ENCODE data around the gene SPATA9.
"Not testable (repeated sequence)": the region's sequence is repeated elsewhere in the genome, so short reads cannot be mapped to it uniquely, and the experiment has no call there.

The SPATA9 gene

DNA sequence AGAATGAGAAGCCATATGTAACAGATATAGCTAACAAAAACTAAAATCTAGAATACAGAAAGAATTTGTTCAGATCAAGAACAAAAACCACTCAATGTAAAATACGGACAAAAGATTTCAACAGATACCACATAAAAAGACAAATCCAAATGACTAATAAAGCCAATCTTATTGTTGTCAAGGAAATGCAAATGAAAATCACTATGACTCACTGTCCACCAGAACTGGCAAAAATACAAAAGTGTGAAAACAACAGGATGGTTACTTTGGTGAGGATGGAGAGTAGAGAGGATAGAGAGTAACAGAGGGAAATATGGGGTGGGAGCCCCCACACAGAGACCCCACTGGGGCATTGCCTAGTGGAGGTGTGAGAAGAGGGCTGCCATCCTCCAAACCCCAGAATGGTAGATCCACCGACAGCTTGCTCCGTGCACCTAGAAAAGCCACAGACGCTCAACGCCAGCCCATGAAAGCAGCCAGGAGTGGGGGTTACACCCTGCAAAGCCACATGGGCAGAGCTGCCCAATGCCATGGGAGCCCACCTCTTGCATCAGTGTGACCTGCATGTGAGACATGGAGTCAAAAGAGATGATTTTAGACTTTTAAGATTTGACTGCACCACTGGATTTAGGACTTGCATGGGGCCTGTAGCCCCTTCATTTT is 33.1 kb upstream of the SPATA9 start:
- DNase-seq: no peak

DNA sequence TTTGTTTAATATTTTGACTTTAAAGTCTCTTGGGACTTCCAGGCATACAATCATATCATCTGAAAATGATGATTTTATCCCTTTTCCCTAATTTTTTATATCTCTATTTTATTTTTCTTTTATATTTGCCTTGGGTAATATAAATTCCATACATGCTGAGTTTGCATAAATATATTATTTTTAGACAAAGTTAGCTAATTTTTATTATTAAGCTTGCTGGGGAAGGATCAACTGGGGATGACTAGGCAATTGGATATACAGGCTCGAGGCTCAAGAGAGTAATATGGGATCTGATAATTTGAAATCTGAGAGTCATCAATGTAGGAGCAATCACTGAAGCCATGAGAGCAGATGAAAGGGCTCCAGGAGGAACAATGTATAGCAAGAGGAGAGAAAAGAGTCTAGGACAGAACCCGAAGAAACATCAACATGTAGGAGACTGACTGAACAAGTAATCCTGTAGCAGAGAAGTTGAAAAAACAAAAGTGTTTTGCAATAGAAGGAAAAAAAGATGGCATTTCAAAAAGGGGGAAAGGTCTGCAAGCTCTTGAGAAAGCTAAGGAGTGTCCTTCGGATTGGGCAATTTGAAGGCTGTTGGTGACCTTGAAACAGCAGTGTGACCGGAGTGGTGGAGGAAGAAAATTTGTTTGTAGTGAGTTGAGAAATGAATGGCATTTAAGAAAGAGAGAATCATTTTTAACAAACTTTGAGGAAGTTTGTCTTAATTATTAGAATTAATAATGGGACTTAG is 31.3 kb upstream of the SPATA9 start:
- no peak for DNase-seq

- not testable (repeated sequence) for DNase-seq
Observed at GRCh38 chr5:95713246-95713645, 30.5 kb upstream of the SPATA9 start.

- peak; percentile 49 for DNase-seq
Observed at GRCh38 chr5:95712347-95712958, 29.7 kb upstream of the SPATA9 start.

DNA sequence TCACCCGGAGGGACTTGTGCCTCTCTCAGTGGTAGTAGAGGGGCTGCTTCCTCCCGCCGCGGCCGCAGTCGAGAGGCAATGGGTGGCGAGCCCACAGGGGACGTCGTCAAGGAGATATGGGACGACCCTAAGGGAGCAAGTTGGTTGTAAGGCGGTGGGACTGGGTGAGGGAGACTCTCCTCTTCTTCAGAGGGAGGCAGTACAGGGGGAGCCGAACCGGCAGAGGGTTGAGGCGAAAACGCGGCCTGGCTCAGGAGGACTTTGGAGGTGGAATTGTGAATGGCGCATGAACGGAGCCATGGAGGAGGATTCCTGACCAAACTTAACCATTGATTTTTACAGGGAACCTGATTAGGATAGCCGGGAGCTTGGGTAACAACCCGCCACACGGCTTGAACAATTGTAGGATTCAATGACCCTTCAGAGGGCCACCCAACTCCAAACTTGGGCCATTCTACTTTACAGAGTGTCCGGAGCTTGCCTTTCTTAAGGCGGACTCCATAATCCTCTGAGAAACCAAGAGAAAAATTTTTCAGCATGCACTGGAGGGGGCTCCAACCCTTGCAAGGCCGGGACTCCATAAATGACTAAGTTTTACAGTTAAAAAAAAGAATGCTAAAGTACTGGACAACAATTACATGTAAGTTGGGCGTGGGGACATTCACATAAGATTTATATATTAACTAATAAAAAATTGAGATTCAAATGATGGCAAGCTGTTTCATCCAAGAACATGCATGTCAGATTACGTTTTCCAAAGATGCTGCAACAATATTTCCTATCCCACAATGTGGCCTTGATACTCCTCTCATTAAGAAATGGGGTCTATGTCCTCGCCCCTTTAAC is 28.9 kb upstream of the SPATA9 start:
- no peak for DNase-seq

GRCh38 chr5:95710651-95711500 is 28.1 kb upstream of the SPATA9 start:
- not testable (repeated sequence) for DNase-seq

DNA sequence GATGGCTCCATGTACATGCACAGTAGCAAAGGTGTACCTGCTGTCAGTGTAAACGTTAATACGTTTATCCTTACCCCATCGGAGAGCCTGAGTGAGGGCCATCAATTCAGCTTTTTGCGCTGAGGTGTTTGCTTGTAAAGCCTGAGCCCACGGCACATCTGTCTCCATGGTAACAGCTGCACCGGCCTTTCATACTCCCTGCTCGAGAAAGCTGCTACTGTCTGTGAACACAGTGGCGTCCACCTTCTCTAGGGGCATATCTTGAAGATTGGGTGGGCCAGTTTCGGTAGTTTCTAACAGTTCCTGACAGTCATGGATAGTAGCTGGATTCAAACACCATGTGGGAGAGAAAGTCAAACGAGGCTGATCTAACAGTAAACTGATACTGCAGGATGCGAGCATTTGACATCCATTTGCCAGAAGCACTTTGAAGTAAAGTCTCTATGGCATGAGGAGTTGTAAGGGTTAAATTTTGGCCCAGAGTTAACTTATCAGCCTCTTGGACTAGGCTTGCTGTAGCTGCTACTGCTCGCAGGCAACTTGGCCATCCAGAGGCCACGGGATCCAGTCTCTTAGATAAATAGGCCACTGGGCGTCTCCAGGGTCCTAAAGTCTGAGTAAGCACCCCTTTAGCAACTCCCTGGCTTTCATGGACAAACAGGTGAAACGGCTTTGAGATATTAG is 27.3 kb upstream of the SPATA9 start:
- no peak for DNase-seq

GRCh38 chr5:95708876-95709275 is 26.1 kb upstream of the SPATA9 start:
- DNase-seq: no peak

- DNase-seq: not testable (repeated sequence)
Observed at GRCh38 chr5:95707534-95708188, 24.9 kb upstream of the SPATA9 start.

DNA sequence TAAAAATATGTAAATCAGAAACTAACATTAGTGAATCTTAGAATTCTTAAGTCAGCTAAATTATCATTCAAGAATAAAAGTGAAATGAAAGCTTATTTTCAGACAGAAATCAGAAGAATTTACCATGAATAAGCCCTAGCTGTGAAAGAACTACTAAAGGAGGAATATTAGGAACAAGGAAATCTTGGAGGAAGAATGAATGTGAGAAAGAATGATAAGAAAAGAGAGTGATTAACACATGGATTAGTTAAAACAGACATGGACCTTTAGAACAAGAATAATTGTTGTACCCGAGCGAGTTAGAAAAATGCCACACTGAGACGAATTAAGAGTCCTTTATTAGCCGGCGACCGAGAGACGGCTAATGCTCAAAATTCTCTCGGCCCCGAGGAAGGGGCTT is 24.3 kb upstream of the SPATA9 start:
- no peak for DNase-seq

DNA sequence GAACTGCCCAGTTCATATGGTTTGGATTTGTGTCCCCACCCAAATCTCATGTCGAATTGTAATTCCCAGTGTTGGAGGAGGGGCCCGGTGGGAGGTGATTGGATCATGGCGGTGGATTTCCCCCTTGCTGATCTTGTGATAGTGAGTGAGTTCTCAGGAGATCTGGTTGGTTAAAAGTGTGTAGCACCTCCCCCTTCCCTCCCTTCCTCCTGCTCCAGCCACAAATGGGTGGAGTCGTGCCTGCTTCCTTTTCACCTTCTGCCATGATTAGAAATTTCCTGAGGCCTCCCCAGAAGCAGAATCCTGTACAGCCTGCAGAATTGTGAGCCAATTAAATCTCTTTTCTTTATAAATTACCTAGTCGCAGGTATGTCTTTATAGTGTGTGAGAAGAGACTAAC is 23.4 kb upstream of the SPATA9 start:
- not testable (repeated sequence) for DNase-seq

GRCh38 chr5:95704150-95704549 is 21.4 kb upstream of the SPATA9 start:
- DNase-seq: no peak

- DNase-seq: no peak
Observed at GRCh38 chr5:95701074-95701473, 18.3 kb upstream of the SPATA9 start.

DNA sequence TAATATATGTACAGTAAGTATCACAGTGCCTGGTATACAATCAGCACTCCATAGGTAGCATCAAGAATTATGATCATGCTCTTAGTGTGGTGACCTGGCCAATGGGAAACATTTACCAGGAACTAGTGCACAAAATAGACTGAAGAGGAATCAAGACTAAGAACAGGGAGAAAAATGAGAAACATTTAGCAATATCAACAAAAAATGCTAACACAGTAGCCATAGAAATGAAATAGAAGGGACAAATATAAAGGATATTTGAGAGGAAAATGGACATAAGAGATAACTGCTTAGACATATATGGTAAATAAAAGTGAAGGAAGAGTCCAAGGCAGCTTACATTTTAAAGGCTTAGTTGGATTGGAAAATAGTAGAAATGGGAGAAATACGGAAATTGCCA is 16.5 kb upstream of the SPATA9 start:
- DNase-seq: no peak

- no peak for DNase-seq
Observed at GRCh38 chr5:95697781-95698681, 15.2 kb upstream of the SPATA9 start.

- no peak for DNase-seq
Observed at GRCh38 chr5:95690333-95690732, 7.5 kb upstream of the SPATA9 start.

DNA sequence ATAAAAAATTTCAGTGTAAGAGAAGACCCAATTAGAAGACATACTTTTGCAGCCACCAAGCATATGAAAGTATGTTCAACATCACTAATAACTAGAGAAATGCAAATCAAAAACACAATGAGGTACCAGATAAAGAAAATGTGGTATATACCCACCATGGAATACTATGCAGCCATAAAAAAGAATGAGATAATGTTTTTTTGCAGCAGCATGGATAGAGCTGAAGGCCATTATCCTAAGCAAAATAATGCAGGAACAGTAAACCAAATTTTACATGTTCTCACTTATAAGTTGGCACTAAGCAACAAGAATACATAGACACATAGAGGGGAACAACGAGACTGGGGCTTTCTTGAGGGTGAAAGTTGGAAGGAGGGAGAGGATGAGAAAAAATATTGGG is 6.9 kb upstream of the SPATA9 start:
- no peak for DNase-seq

GRCh38 chr5:95686651-95687050 is 3.9 kb upstream of the SPATA9 start:
- no peak for DNase-seq

DNA sequence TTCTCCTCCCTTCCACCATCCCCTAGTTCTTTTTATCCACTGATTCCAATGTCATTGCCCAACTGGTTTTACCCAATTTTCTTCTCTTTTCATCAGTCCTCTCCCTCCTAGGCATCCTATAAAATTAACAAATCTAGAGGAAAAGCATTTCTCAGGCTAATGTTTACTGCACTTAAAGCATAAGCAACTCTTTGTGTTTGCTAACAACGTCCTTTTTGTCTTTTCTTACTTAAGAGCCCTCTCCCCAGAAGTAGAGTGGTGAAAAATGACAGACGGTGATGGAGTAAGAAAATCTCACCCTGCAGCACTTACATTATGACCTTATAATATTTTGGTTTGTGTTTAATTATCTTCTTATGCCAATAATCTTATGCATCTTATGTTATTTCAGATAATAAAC is 1.6 kb upstream of the SPATA9 start:
- no peak for DNase-seq

GRCh38 chr5:95673081-95673480 is 9.7 kb downstream of the SPATA9 start:
- DNase-seq: no peak
